Keratinocyte (primary cell): ENCODE results near the gene EXT2. TPM values are rescaled to one million over a fixed set of nuclear protein-coding genes. Genes with fewer than 3 reads are reported as not detected.

Experiments used
- DNase-seq: peaks from one replicate; pipeline ENCODE4 v3.0.0-alpha.2; 2011; ENCODE audit warnings: low read depth, missing footprints, low spot score
- FAIRE-seq: peaks from 2 replicates; lab custom pipeline; 2011; peaks lifted over from hg19 to GRCh38; lab: Jason Lieb, UNC
- H2AFZ ChIP-seq: 2 replicates; pipeline ENCODE4 v1.6.0; 2012; ENCODE audit warnings: low read length, control low read depth, inconsistent platforms; ENCODE audit not compliant: control insufficient read depth
- H3K27ac ChIP-seq: 2 replicates; pipeline ENCODE4 v1.5.1; 2011; ENCODE audit warnings: low read length; ENCODE audit not compliant: control insufficient read depth, insufficient read depth
- H3K27me3 ChIP-seq: 3 replicates; pipeline ENCODE4 v1.6.0; 2011; ENCODE audit warnings: low read length; ENCODE audit not compliant: control insufficient read depth, insufficient read depth; ENCODE audit errors: extremely low read depth
- H3K36me3 ChIP-seq, 2 experiments: 2 replicates in 1 of 2; 3 replicates in 1 of 2; pipeline ENCODE4 v1.5.1; 2011; ENCODE audit warnings: low read length in 2 of 2, mild to moderate bottlenecking in 1 of 2; ENCODE audit not compliant: control insufficient read depth in 2 of 2, insufficient read depth in 2 of 2; ENCODE audit errors: extremely low read depth in 1 of 2
- H3K4me1 ChIP-seq: 3 replicates; pipeline ENCODE4 v1.5.1; 2011; ENCODE audit warnings: low read length; ENCODE audit not compliant: control insufficient read depth, insufficient read depth; ENCODE audit errors: extremely low read depth
- H3K4me2 ChIP-seq: 3 replicates; pipeline ENCODE4 v1.6.0; 2011; ENCODE audit warnings: low read depth, low read length; ENCODE audit not compliant: control insufficient read depth, insufficient read depth; ENCODE audit errors: extremely low read depth
- H3K4me3 ChIP-seq, 3 experiments: fragments of 200-600 bp in 1 of 3; sonication (generic) in 1 of 3; 2 replicates in 2 of 3; 3 replicates in 1 of 3; pipeline ENCODE4 v1.5.1; 2011 to 2016; ENCODE audit warnings: low read length in 3 of 3, mild to moderate bottlenecking in 3 of 3, control low read depth in 2 of 3, inconsistent platforms in 1 of 3, low read depth in 1 of 3, mixed read lengths in 1 of 3, mixed run types in 1 of 3, moderate library complexity in 1 of 3; ENCODE audit not compliant: control insufficient read depth in 2 of 3, insufficient read depth in 2 of 3; ENCODE audit errors: extremely low read depth in 1 of 3
- H3K79me2 ChIP-seq: 2 replicates; pipeline ENCODE4 v1.6.0; 2012; ENCODE audit warnings: low read length; ENCODE audit not compliant: control insufficient read depth, insufficient read depth
- H3K9ac ChIP-seq: 3 replicates; pipeline ENCODE4 v1.6.0; 2011; ENCODE audit warnings: low read length; ENCODE audit not compliant: control insufficient read depth, insufficient read depth; ENCODE audit errors: extremely low read depth
- H3K9me1 ChIP-seq: 3 replicates; pipeline ENCODE4 v1.6.0; 2011; ENCODE audit warnings: low read length; ENCODE audit not compliant: control insufficient read depth, insufficient read depth; ENCODE audit errors: extremely low read depth
- H3K9me3 ChIP-seq: 2 replicates; pipeline ENCODE4 v1.5.1; 2012; ENCODE audit warnings: low read depth, low read length; ENCODE audit not compliant: control insufficient read depth
- H4K20me1 ChIP-seq: 3 replicates; pipeline ENCODE4 v1.6.0; 2011; ENCODE audit warnings: low read length; ENCODE audit not compliant: control insufficient read depth, insufficient read depth; ENCODE audit errors: extremely low read depth
- CTCF ChIP-seq, 3 experiments: IDR thresholded peaks in 1 of 3; conservative IDR thresholded peaks in 1 of 3; optimal IDR thresholded peaks in 1 of 3; 2 replicates in 2 of 3; 3 replicates in 1 of 3; pipeline versions ENCODE3 to v1.5.1; 2011; ENCODE audit warnings: low read length in 3 of 3, mild to moderate bottlenecking in 3 of 3, moderate library complexity in 2 of 3, control low read depth in 1 of 3, inconsistent platforms in 1 of 3; ENCODE audit not compliant: insufficient read depth in 2 of 3; ENCODE audit errors: extremely low read depth in 1 of 3
- EZH2 ChIP-seq: IDR thresholded peaks from one replicate; pipeline ENCODE4 v1.6.1; 2012; ENCODE audit warnings: inconsistent platforms, mild to moderate bottlenecking, low read length, moderate library complexity
- dilution Hi-C: fragments of 300-500 bp; cut with MboI; formaldehyde crosslinking; loops from one replicate; pipeline ENCODE4 v1.7.0; 2020; ENCODE audit warnings: low sequenced_read_pairs; ENCODE audit not compliant: extremely low pct_ligation_motif_present
- polyA plus RNA-seq, 5 experiments: library from polyadenylated mRNA; depleted of rRNA in 3 of 5; stranded (reverse) in 3 of 5; stranded (forward) in 1 of 5; unstranded in 1 of 5; fragments of >200 nt; gene quantifications; 1 replicate in 1 of 5; 2 replicates in 3 of 5; 3 replicates in 1 of 5; pipeline versions ENCODE4 v1.2.1 to v1.2.3, GENCODE V29; 2011 to 2012; ENCODE audit warnings: missing spikeins in 2 of 5, low read depth in 1 of 5, low replicate concordance in 1 of 5

The EXT2 gene
- polyA plus RNA-seq, 1 donor (not counting 4 experiments of a cell fraction or from before 2014, with no cell fraction given): 148 TPM

GRCh38 chr11:44113572-44113971, 18.1 kb downstream of the EXT2 start:
- FAIRE-seq: no peak
- H3K4me3 ChIP-seq: no peak overlapping the region
- no peaks in the 10 kb centered on the region for H3K4me1 ChIP-seq
- H3K9me3 ChIP-seq: no peaks in the 10 kb centered on the region
- H3K27ac ChIP-seq: no peak overlapping the region
- DNase-seq: no peak
- dilution Hi-C loops: no loop called here
- peaks cover 18 to 19% of the 10 kb centered on the region in 2 experiments for H3K36me3 ChIP-seq
- peaks cover 9% of the 10 kb centered on the region for H4K20me1 ChIP-seq
- no peaks in the 10 kb centered on the region for H3K9me1 ChIP-seq
- H2AFZ ChIP-seq: no peak overlapping the region
- H3K27me3 ChIP-seq: no peaks in the 10 kb centered on the region
- TF ChIP-seq CTCF (optimal IDR thresholded peaks at IDR 0.05 in 1 of 3, IDR thresholded peaks at IDR 0.05 in 1 of 3, conservative IDR thresholded peaks at IDR 0.05 in 1 of 3; ENCODE audit: extremely low read depth in 1 of 3, insufficient read depth in 2 of 3, low read length in 3 of 3) (no peak), EZH2 (no peak)
- H3K79me2 ChIP-seq: peaks cover 19% of the 10 kb centered on the region
- H3K4me2 ChIP-seq: no peak overlapping the region
- H3K9ac ChIP-seq: no peak overlapping the region

- H3K4me1 ChIP-seq: no peaks in the 10 kb centered on the region
- no peaks in the 10 kb centered on the region for H3K9me3 ChIP-seq
- no peak overlapping the region for H2AFZ ChIP-seq
- H4K20me1 ChIP-seq: peaks cover 12% of the 10 kb centered on the region
- dilution Hi-C loops: no loop called here
- peaks cover 22 to 23% of the 10 kb centered on the region in 2 experiments for H3K36me3 ChIP-seq
- no peak for TF ChIP-seq EZH2
- TF ChIP-seq CTCF (optimal IDR thresholded peaks at IDR 0.05 in 1 of 3, IDR thresholded peaks at IDR 0.05 in 1 of 3, conservative IDR thresholded peaks at IDR 0.05 in 1 of 3; ENCODE audit: extremely low read depth in 1 of 3, insufficient read depth in 2 of 3, low read length in 3 of 3): no peak
- H3K9ac ChIP-seq: no peak overlapping the region
- H3K4me3 ChIP-seq: no peak overlapping the region
- peaks cover 19% of the 10 kb centered on the region for H3K79me2 ChIP-seq
- no peak overlapping the region for H3K4me2 ChIP-seq
- H3K27me3 ChIP-seq: no peaks in the 10 kb centered on the region
- H3K27ac ChIP-seq: no peak overlapping the region
- no peaks in the 10 kb centered on the region for H3K9me1 ChIP-seq
- DNase-seq: no peak
- no peak for FAIRE-seq
Observed at GRCh38 chr11:44116234-44116830, 20.9 kb downstream of the EXT2 start.
